ENCODE measurements around the gene CTXND1.

The CTXND1 gene

GRCh38 chr15:80155001-80155377, 97.0 kb downstream of the CTXND1 start:
- H3K9ac ChIP-seq (ENCODE audit: insufficient read length, low read depth): no peak overlapping the region
- peaks cover 20% of the 10 kb centered on the region for H3K27me3 ChIP-seq (ENCODE audit: insufficient read depth, insufficient read length)
- H3K4me3 ChIP-seq (ENCODE audit: insufficient read length, low read depth): no peak overlapping the region
- peaks cover 15% of the 10 kb centered on the region for H3K36me3 ChIP-seq (ENCODE audit: insufficient read depth, insufficient read length, low read length)
- H3K9me3 ChIP-seq (ENCODE audit: insufficient read depth, low read length): no peaks in the 10 kb centered on the region
- peaks cover 3% of the 10 kb centered on the region for H3K4me1 ChIP-seq (ENCODE audit: insufficient read depth, insufficient read length)
- TF ChIP-seq ZNF274 (IDR thresholded peaks at IDR 0.05; ENCODE audit: low read depth, low read length) (no peak), SUZ12 (IDR thresholded peaks at IDR 0.05; ENCODE audit: extremely low read depth, insufficient read depth, insufficient read length) (no peak), YY1 (IDR thresholded peaks at IDR 0.05; ENCODE audit: insufficient read depth, insufficient read length) (no peak)
- no peak for DNase-seq (ENCODE audit: low read depth, low spot score)

GRCh38 chr15:80154336-80154735, 97.7 kb downstream of the CTXND1 start:
- TF ChIP-seq SUZ12 (IDR thresholded peaks at IDR 0.05; ENCODE audit: extremely low read depth, insufficient read depth, insufficient read length) (no peak), YY1 (IDR thresholded peaks at IDR 0.05; ENCODE audit: insufficient read depth, insufficient read length) (no peak), ZNF274 (IDR thresholded peaks at IDR 0.05; ENCODE audit: low read depth, low read length) (no peak)
- Histone ChIP-seq H3K9ac (ENCODE audit: insufficient read length, low read depth) (no peak overlapping the region), H3K9me3 (ENCODE audit: insufficient read depth, low read length) (no peaks in the 10 kb centered on the region), H3K4me1 (ENCODE audit: insufficient read depth, insufficient read length) (peaks cover 3% of the 10 kb centered on the region), H3K27me3 (ENCODE audit: insufficient read depth, insufficient read length) (peaks cover 22% of the 10 kb centered on the region), H3K4me3 (ENCODE audit: insufficient read length, low read depth) (no peak overlapping the region), H3K36me3 (ENCODE audit: insufficient read depth, insufficient read length, low read length) (peaks cover 8% of the 10 kb centered on the region)
- no peak for DNase-seq (ENCODE audit: low read depth, low spot score)

- H3K9me3 ChIP-seq (ENCODE audit: insufficient read depth, low read length): no peaks in the 10 kb centered on the region
- H3K27me3 ChIP-seq (ENCODE audit: insufficient read depth, insufficient read length): peaks cover 22% of the 10 kb centered on the region
- H3K4me3 ChIP-seq (ENCODE audit: insufficient read length, low read depth): no peak overlapping the region
- no peak for DNase-seq (ENCODE audit: low read depth, low spot score)
- peaks cover 3% of the 10 kb centered on the region for H3K4me1 ChIP-seq (ENCODE audit: insufficient read depth, insufficient read length)
- peaks cover 6% of the 10 kb centered on the region for H3K36me3 ChIP-seq (ENCODE audit: insufficient read depth, insufficient read length, low read length)
- TF ChIP-seq ZNF274 (IDR thresholded peaks at IDR 0.05; ENCODE audit: low read depth, low read length) (no peak), YY1 (IDR thresholded peaks at IDR 0.05; ENCODE audit: insufficient read depth, insufficient read length) (no peak), SUZ12 (IDR thresholded peaks at IDR 0.05; ENCODE audit: extremely low read depth, insufficient read depth, insufficient read length) (no peak)
- H3K9ac ChIP-seq (ENCODE audit: insufficient read length, low read depth): no peak overlapping the region
Measured at GRCh38 chr15:80153900-80154299, 98.1 kb downstream of the CTXND1 start.

- Histone ChIP-seq H3K36me3 (ENCODE audit: insufficient read depth, insufficient read length, low read length) (peaks cover 4% of the 10 kb centered on the region), H3K9me3 (ENCODE audit: insufficient read depth, low read length) (no peaks in the 10 kb centered on the region), H3K27me3 (ENCODE audit: insufficient read depth, insufficient read length) (peaks cover 22% of the 10 kb centered on the region), H3K9ac (ENCODE audit: insufficient read length, low read depth) (peak within 1 kb of the TSS; percentile 85), H3K4me3 (ENCODE audit: insufficient read length, low read depth) (peak within 1 kb of the TSS; percentile 67), H3K4me1 (ENCODE audit: insufficient read depth, insufficient read length) (peaks cover 3% of the 10 kb centered on the region)
- DNase-seq (ENCODE audit: low read depth, low spot score): no peak
- TF ChIP-seq YY1 (IDR thresholded peaks at IDR 0.05; ENCODE audit: insufficient read depth, insufficient read length): no peak
Measured at GRCh38 chr15:80152896-80153876, 98.8 kb downstream of the CTXND1 start, which contains the start of gene FAH. Gene FAH (plus strand): TSS chr15:80152999. CDS start chr15:80153055, 56 bp downstream.

- DNase-seq (ENCODE audit: low read depth, low spot score): peak; percentile 89
- H3K36me3 ChIP-seq (ENCODE audit: insufficient read depth, insufficient read length, low read length): no peaks in the 10 kb centered on the region
- TF ChIP-seq SUZ12 (IDR thresholded peaks at IDR 0.05; ENCODE audit: extremely low read depth, insufficient read depth, insufficient read length) (no peak), YY1 (IDR thresholded peaks at IDR 0.05; ENCODE audit: insufficient read depth, insufficient read length) (no peak), ZNF274 (IDR thresholded peaks at IDR 0.05; ENCODE audit: low read depth, low read length) (no peak)
- peaks cover 3% of the 10 kb centered on the region for H3K4me1 ChIP-seq (ENCODE audit: insufficient read depth, insufficient read length)
- H3K27me3 ChIP-seq (ENCODE audit: insufficient read depth, insufficient read length): peaks cover 22% of the 10 kb centered on the region
- peak overlapping the region; percentile 72 for H3K9ac ChIP-seq (ENCODE audit: insufficient read length, low read depth)
- no peaks in the 10 kb centered on the region for H3K9me3 ChIP-seq (ENCODE audit: insufficient read depth, low read length)
- peak overlapping the region; percentile 67 for H3K4me3 ChIP-seq (ENCODE audit: insufficient read length, low read depth)
Measured at GRCh38 chr15:80152180-80152895, 99.7 kb downstream of the CTXND1 start.

GRCh38 chr15:80151576-80151975, 100.4 kb downstream of the CTXND1 start:
- no peak for TF ChIP-seq SUZ12 (IDR thresholded peaks at IDR 0.05; ENCODE audit: extremely low read depth, insufficient read depth, insufficient read length)
- H3K36me3 ChIP-seq (ENCODE audit: insufficient read depth, insufficient read length, low read length): no peaks in the 10 kb centered on the region
- peaks cover 22% of the 10 kb centered on the region for H3K27me3 ChIP-seq (ENCODE audit: insufficient read depth, insufficient read length)
- H3K4me3 ChIP-seq (ENCODE audit: insufficient read length, low read depth): no peak overlapping the region
- DNase-seq (ENCODE audit: low read depth, low spot score): no peak
- H3K4me1 ChIP-seq (ENCODE audit: insufficient read depth, insufficient read length): peaks cover 3% of the 10 kb centered on the region
- no peak overlapping the region for H3K9ac ChIP-seq (ENCODE audit: insufficient read length, low read depth)
- no peaks in the 10 kb centered on the region for H3K9me3 ChIP-seq (ENCODE audit: insufficient read depth, low read length)

- no peak overlapping the region for H3K9ac ChIP-seq (ENCODE audit: insufficient read length, low read depth)
- H3K4me1 ChIP-seq (ENCODE audit: insufficient read depth, insufficient read length): peaks cover 3% of the 10 kb centered on the region
- H3K4me3 ChIP-seq (ENCODE audit: insufficient read length, low read depth): no peak overlapping the region
Measured at GRCh38 chr15:80151148-80151547, 100.9 kb downstream of the CTXND1 start.

More at GRCh38 chr15:80151148-80151547, 100.9 kb downstream of the CTXND1 start:
- Histone ChIP-seq H3K27me3 (ENCODE audit: insufficient read depth, insufficient read length) (peaks cover 22% of the 10 kb centered on the region), H3K9me3 (ENCODE audit: insufficient read depth, low read length) (no peaks in the 10 kb centered on the region), H3K36me3 (ENCODE audit: insufficient read depth, insufficient read length, low read length) (no peaks in the 10 kb centered on the region)
- no peak for TF ChIP-seq YY1 (IDR thresholded peaks at IDR 0.05; ENCODE audit: insufficient read depth, insufficient read length)
- no peak for TF ChIP-seq SUZ12 (IDR thresholded peaks at IDR 0.05; ENCODE audit: extremely low read depth, insufficient read depth, insufficient read length)
- no peak for TF ChIP-seq ZNF274 (IDR thresholded peaks at IDR 0.05; ENCODE audit: low read depth, low read length)
- no peak for DNase-seq (ENCODE audit: low read depth, low spot score)

Measured in NT2/D1 (cell line).